Body of pancreas (tissue), 4 donors: Measurements from ENCODE around the gene BABAM2. TPM values are rescaled to one million over a fixed set of nuclear protein-coding genes. Genes with fewer than 3 reads are reported as not detected.

Source experiments
- ATAC-seq: fragments of 150-250 bp; one replicate; pipeline ENCODE4 v1.9.1; 2016
- DNase-seq, 4 donors: peaks; one replicate each; pipeline ENCODE4 v3.0.0-alpha.2; 2019
- H3K27ac ChIP-seq, 4 donors: fragments of 200-600 bp; sonication (generic); 1 replicate in 3 of 4; 2 replicates in 1 of 4; pipeline versions ENCODE4 v1.5.1 to v1.6.1; 2016 to 2019; ENCODE audit warnings: mild to moderate bottlenecking in 1 of 4, mixed read lengths in 1 of 4, moderate library complexity in 1 of 4
- H3K27me3 ChIP-seq, 2 donors: fragments of 200-600 bp; sonication (generic); one replicate each; pipeline ENCODE4 v1.6.0; 2016; ENCODE audit warnings: mild to moderate bottlenecking in 1 of 2
- H3K36me3 ChIP-seq, 2 donors: fragments of 200-600 bp; sonication (generic); replicated peaks in 1 of 2; 2 replicates each; pipeline ENCODE4 v1.5.1; 2016; ENCODE audit warnings: low read depth in 2 of 2; ENCODE audit not compliant: insufficient read depth in 1 of 2
- H3K4me1 ChIP-seq: fragments of 200-600 bp; sonication (generic); one replicate; pipeline ENCODE4 v1.6.0; 2016
- H3K4me3 ChIP-seq, 2 donors: fragments of 200-600 bp; sonication (generic); 1 replicate in 1 of 2; 2 replicates in 1 of 2; pipeline ENCODE4 v1.5.1; 2016 to 2019
- H3K9me3 ChIP-seq, 3 donors: fragments of 200-600 bp; sonication (generic); 1 replicate in 2 of 3; 2 replicates in 1 of 3; pipeline ENCODE4 v1.5.1; 2016
- POLR2A ChIP-seq, 3 donors: fragments of 450-650 bp; IDR thresholded peaks; one replicate each; pipeline ENCODE4 v1.6.1; 2016; ENCODE audit warnings: antibody characterized with exemption in 3 of 3, mild to moderate bottlenecking in 2 of 3
- WGBS, 2 donors: methylation state at CpG; one replicate each; pipeline ENCODE4 v1.1.5; 2017; 5-methylcytosine and 5-hydroxymethylcytosine counted together
- intact Hi-C: fragments of 100-400 bp; cut with DNase I; formaldehyde crosslinking; loops from one replicate; pipeline ENCODE4 v1.15.1; 2023
- total RNA-seq, 2 donors: library from RNA; depleted of rRNA; stranded (reverse); fragments of >200 nt; gene quantifications; one replicate each; pipeline ENCODE4 v1.1.0, GENCODE V29; 2016
- TF ChIP-seq, protein P1 (sequence below), 7 experiments: fragments of 450-650 bp in 4 of 7; fragments of 200-600 bp in 3 of 7; sonication (generic) in 3 of 7; IDR thresholded peaks; one replicate each; pipeline ENCODE4 v1.5.1; 2016 to 2019; ENCODE audit warnings: antibody characterized with exemption in 7 of 7

Gene BABAM2
- total RNA-seq, 2 donors from 2014 or later, result 20.5 to 22.4 TPM

DNA sequence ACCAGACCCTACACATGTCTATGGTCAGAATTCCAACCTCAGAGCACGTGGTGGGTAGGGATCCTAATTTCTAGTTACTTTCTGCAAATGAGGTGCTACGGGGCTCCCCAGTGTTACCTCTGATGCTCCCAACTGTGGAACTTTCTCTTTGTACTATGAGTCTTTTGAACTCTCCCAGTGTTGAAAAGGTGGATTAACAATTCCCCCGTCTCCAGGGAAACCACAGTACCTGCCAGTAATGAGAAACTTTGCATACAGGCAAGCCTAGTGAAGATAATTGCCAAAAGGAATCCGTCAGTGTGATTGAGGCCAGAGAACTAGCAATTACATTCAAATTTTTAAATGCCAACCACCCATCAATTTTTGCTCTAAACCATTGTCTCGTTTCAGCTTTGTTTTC, 373.2 kb downstream of the BABAM2 start:
- H3K27ac ChIP-seq, result no peak overlapping the region
- no peak for TF ChIP-seq POLR2A (IDR thresholded peaks at IDR 0.05)
- TF ChIP-seq, protein P1, sequence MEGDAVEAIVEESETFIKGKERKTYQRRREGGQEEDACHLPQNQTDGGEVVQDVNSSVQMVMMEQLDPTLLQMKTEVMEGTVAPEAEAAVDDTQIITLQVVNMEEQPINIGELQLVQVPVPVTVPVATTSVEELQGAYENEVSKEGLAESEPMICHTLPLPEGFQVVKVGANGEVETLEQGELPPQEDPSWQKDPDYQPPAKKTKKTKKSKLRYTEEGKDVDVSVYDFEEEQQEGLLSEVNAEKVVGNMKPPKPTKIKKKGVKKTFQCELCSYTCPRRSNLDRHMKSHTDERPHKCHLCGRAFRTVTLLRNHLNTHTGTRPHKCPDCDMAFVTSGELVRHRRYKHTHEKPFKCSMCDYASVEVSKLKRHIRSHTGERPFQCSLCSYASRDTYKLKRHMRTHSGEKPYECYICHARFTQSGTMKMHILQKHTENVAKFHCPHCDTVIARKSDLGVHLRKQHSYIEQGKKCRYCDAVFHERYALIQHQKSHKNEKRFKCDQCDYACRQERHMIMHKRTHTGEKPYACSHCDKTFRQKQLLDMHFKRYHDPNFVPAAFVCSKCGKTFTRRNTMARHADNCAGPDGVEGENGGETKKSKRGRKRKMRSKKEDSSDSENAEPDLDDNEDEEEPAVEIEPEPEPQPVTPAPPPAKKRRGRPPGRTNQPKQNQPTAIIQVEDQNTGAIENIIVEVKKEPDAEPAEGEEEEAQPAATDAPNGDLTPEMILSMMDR (IDR thresholded peaks at IDR 0.05), result no peak
- ATAC-seq (no peak), DNase-seq (no peak)
- H3K36me3 ChIP-seq, result no peaks in the 10 kb centered on the region
- H3K9me3 ChIP-seq, result no peaks in the 10 kb centered on the region
- WGBS, 2 donors, result 93 to 97% methylated on average over 5 of the region's 5 CpGs
- no peak overlapping the region for H3K4me3 ChIP-seq
- H3K27me3 ChIP-seq, result no peaks in the 10 kb centered on the region
- peaks cover 3% of the 10 kb centered on the region for H3K4me1 ChIP-seq
- intact Hi-C loops, result no loop called here

DNA sequence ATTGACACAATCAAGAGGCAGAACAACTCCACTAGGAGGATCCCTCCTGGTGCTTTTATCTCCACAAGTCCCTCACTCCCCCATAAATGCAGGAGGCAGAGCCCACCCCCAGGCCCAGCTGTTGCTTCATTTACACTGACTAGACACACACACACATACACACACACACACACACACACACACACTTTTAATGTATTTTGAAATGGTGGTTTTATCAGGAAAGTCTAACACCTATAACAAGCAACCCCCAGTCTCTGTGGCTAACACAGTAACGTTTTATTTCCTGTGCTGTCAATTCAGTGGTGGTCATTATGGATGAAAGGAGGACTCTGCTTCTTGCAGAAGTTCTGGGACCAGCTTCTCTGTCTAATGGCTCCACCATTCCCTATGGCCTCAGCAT, 376.8 kb downstream of the BABAM2 start:
- no peaks in the 10 kb centered on the region for H3K27me3 ChIP-seq
- ATAC-seq, result no peak
- DNase-seq, result no peak
- no peak overlapping the region for H3K27ac ChIP-seq
- H3K36me3 ChIP-seq, result no peaks in the 10 kb centered on the region
- H3K9me3 ChIP-seq, result no peaks in the 10 kb centered on the region
- TF ChIP-seq, protein P1 (IDR thresholded peaks at IDR 0.05), result no peak
- no peak for TF ChIP-seq POLR2A (IDR thresholded peaks at IDR 0.05)
- peaks cover 13% of the 10 kb centered on the region for H3K4me1 ChIP-seq
- no peak overlapping the region for H3K4me3 ChIP-seq
- 79 to 88% methylated on average over 1 of the region's 1 CpG for WGBS, 2 donors
- intact Hi-C loops, result no loop called here

DNA sequence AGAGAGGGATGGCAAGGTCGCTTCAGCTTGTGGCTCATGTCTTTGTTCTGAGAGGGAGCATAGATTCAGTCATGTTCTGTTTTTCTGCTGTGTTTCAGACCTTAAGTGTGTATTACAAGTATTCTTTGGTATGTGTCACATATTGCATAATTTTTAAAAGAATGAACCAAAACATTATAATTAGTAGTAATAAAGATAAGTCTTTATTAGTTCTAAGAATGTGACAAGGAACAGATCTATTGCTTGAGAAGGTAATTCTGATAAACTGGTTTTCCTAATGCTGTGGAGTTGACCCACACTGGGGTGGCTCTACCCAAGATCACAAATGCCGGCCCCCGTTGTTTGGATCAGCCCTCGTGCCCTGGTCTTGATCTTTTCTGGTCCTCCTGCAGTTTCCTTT, 377.9 kb downstream of the BABAM2 start:
- H3K4me1 ChIP-seq, result peaks cover 13% of the 10 kb centered on the region
- ATAC-seq (no peak), DNase-seq (no peak)
- H3K9me3 ChIP-seq, result no peaks in the 10 kb centered on the region
- TF ChIP-seq, protein P1 (IDR thresholded peaks at IDR 0.05), result no peak
- no peak for TF ChIP-seq POLR2A (IDR thresholded peaks at IDR 0.05)
- intact Hi-C loops, result no loop called here
- whole genome bisulfite sequencing, 2 donors, result 88 to 97% methylated on average over 4 of the region's 4 CpGs
- no peaks in the 10 kb centered on the region for H3K36me3 ChIP-seq
- no peak overlapping the region for H3K27ac ChIP-seq
- no peaks in the 10 kb centered on the region for H3K27me3 ChIP-seq
- H3K4me3 ChIP-seq, result no peak overlapping the region

DNA sequence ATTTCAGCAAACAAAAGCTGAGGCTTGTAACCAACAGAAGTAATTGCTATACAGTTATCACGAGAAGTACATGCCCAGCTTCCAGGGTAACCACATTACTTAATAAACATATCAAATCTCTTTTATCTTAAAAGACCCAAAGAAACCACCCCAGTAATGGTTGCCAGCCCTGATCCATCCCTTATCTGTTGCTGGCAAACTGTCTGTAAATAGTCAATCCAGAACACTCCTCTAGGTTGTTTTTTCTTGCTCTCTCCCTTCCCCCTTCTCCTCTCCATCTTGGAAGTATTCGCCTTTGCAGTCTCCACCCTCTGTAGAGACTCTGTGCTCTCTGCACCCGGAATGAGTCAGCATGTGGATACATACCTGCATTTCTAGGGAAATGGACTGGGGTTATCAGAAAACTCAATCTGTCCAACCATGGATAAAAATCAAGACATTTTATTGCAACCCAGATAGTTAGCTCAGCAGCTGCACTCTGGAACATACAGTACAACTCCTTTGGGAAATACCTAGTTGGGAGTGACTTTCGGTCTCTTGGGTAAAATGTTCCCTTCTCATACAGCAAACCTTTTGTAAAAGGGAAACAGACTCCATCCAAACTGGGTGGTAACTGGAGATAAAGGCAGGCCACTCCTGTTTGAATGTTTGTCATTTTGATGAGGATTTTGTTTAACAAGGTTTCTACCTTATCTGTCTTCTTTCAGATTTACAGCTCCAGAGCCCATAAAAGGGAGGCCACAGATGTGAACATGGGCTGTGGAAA, 378.7 kb downstream of the BABAM2 start:
- H3K36me3 ChIP-seq, result no peaks in the 10 kb centered on the region
- H3K4me3 ChIP-seq, result no peak overlapping the region
- TF ChIP-seq, protein P1 (IDR thresholded peaks at IDR 0.05), result no peak
- TF ChIP-seq POLR2A (IDR thresholded peaks at IDR 0.05), result no peak
- no peaks in the 10 kb centered on the region for H3K27me3 ChIP-seq
- peak overlapping the region in 2 of 4 donors; percentile 17 to 28 for H3K27ac ChIP-seq
- WGBS, 2 donors, result 15 to 26% methylated on average over 4 of the region's 4 CpGs
- intact Hi-C loops, result no loop called here
- ATAC-seq, result peak; percentile 81
- peak in 3 of 4 donors; percentile 16 to 23 (median 18) for DNase-seq
- H3K9me3 ChIP-seq, result no peaks in the 10 kb centered on the region
- peaks cover 13% of the 10 kb centered on the region for H3K4me1 ChIP-seq
